OCI-LY7 (cell line): Measurements from ENCODE around the gene B4GALT6.

ENCODE experiments used
- EZH2phosphoT487 ChIP-seq: fragments of 200-600 bp; sonication (generic); IDR thresholded peaks from 2 replicates; pipeline ENCODE4 v1.6.1; 2018; ENCODE audit warnings: low read depth, borderline replicate concordance, mild to moderate bottlenecking, mixed run types, antibody characterized with exemption, low read length, moderate library complexity, mixed read lengths
- TF ChIP-seq, protein P1 (sequence below): fragments of 200-600 bp; sonication (generic); conservative IDR thresholded peaks from 2 replicates; pipeline ENCODE4 v1.5.1; 2014; ENCODE audit warnings: mild to moderate bottlenecking, antibody characterized with exemption, low read length, moderate library complexity, mixed read lengths

- TF ChIP-seq, protein P1, sequence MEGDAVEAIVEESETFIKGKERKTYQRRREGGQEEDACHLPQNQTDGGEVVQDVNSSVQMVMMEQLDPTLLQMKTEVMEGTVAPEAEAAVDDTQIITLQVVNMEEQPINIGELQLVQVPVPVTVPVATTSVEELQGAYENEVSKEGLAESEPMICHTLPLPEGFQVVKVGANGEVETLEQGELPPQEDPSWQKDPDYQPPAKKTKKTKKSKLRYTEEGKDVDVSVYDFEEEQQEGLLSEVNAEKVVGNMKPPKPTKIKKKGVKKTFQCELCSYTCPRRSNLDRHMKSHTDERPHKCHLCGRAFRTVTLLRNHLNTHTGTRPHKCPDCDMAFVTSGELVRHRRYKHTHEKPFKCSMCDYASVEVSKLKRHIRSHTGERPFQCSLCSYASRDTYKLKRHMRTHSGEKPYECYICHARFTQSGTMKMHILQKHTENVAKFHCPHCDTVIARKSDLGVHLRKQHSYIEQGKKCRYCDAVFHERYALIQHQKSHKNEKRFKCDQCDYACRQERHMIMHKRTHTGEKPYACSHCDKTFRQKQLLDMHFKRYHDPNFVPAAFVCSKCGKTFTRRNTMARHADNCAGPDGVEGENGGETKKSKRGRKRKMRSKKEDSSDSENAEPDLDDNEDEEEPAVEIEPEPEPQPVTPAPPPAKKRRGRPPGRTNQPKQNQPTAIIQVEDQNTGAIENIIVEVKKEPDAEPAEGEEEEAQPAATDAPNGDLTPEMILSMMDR, result no peak
- no peak for TF ChIP-seq EZH2phosphoT487
These were observed 12.4 kb downstream of the B4GALT6 start for GRCh38 chr18:31671951-31672350.
